HepG2 (cell line): ENCODE measurements around the gene SYS1. TPM values are rescaled to one million over a fixed set of nuclear protein-coding genes. Genes with fewer than 3 reads are reported as not detected.

ENCODE experiments used
- ATAC-seq: fragments of 200-7000 bp; cut with Tn5 transposase; 3 replicates; pipeline ENCODE4 v1.9.1; 2020; ENCODE audit warnings: mild to moderate bottlenecking, moderate library complexity
- BruUV-seq: library from RNA; stranded (reverse); fragments of 400-500 nt; replicated peaks from 2 replicates; lab custom pipeline; 2021; lab: Mats Ljungman, UMichigan
- CTCF ChIA-PET: fragments of 300-600 bp; formaldehyde crosslinking; extraction: SDS; loops from one replicate; lab custom pipeline; 2021; ENCODE audit warnings: low total read pairs, inconsistent platforms, low intra/inter-chr PET ratio; lab: Yijun Ruan, JAX
- POLR2A ChIA-PET: fragments of 350-600 bp; sonication (Branson Sonifier 250); formaldehyde crosslinking; loops from one replicate; lab custom pipeline; 2020; ENCODE audit warnings: antibody characterized with exemption, inconsistent platforms; lab: Yijun Ruan, JAX
- DNase-seq: peaks from one replicate; pipeline ENCODE4 v3.0.0-alpha.2; 2015; ENCODE audit warnings: low spot score
- FAIRE-seq: peaks from 3 replicates; lab custom pipeline; 2011; peaks lifted over from hg19 to GRCh38; lab: Jason Lieb, UNC
- H2AFZ ChIP-seq: one replicate; pipeline ENCODE4 v1.6.1; 2011; ENCODE audit warnings: low read length, inconsistent platforms
- H3K27ac ChIP-seq: fragments of 300-600 bp; 3 replicates; pipeline ENCODE4 v1.8.0; 2011; ENCODE audit warnings: mixed run types, mild to moderate bottlenecking, mixed read lengths, low read length, inconsistent platforms; ENCODE audit not compliant: insufficient read depth; ENCODE audit errors: extremely low read length
- H3K27me3 ChIP-seq, 2 experiments: fragments of 200-600 bp in 1 of 2; 2 replicates in 1 of 2; 3 replicates in 1 of 2; pipeline versions ENCODE4 v1.6.0 to v1.8.0; 2011; ENCODE audit warnings: low read length in 2 of 2, mild to moderate bottlenecking in 2 of 2, moderate library complexity in 2 of 2, inconsistent platforms in 1 of 2; ENCODE audit not compliant: insufficient read depth in 2 of 2, control insufficient read depth in 1 of 2
- H3K36me3 ChIP-seq, 2 experiments: fragments of 200-600 bp in 1 of 2; replicated peaks in 1 of 2; 2 replicates in 1 of 2; 3 replicates in 1 of 2; pipeline versions ENCODE4 v1.5.1 to v1.8.0; 2011; ENCODE audit warnings: low read length in 2 of 2, inconsistent platforms in 1 of 2; ENCODE audit not compliant: insufficient read depth in 2 of 2, control insufficient read depth in 1 of 2
- H3K4me1 ChIP-seq: 2 replicates; pipeline ENCODE4 v1.5.1; 2012; ENCODE audit warnings: low read length, inconsistent platforms; ENCODE audit not compliant: insufficient read depth
- H3K4me2 ChIP-seq: 2 replicates; pipeline ENCODE4 v1.6.0; 2011; ENCODE audit warnings: low read depth, low read length, inconsistent platforms
- H3K4me3 ChIP-seq, 3 experiments: fragments of 200-600 bp in 1 of 3; sonication (generic), shearing (Covaris generic) in 1 of 3; replicated peaks in 1 of 3; 2 replicates each; pipeline ENCODE4 v1.5.1; 2011 to 2016; ENCODE audit warnings: low read length in 3 of 3, inconsistent platforms in 2 of 3, low read depth in 2 of 3, mild to moderate bottlenecking in 2 of 3, control low read depth in 1 of 3, mixed read lengths in 1 of 3; ENCODE audit not compliant: insufficient read depth in 1 of 3
- H3K79me2 ChIP-seq: one replicate; pipeline ENCODE4 v1.6.1; 2011; ENCODE audit warnings: low read length, inconsistent platforms; ENCODE audit not compliant: insufficient read depth
- H3K9ac ChIP-seq: 2 replicates; pipeline ENCODE4 v1.6.0; 2011; ENCODE audit warnings: mild to moderate bottlenecking, low read depth, low read length, inconsistent platforms; ENCODE audit not compliant: insufficient read depth
- H3K9me3 ChIP-seq: 2 replicates; pipeline ENCODE4 v1.5.1; 2012; ENCODE audit warnings: mild to moderate bottlenecking, low read length
- H4K20me1 ChIP-seq: 2 replicates; pipeline ENCODE4 v1.6.0; 2011; ENCODE audit warnings: inconsistent platforms, mild to moderate bottlenecking, low read length, moderate library complexity; ENCODE audit not compliant: insufficient read depth
- ATF7 ChIP-seq, 2 experiments: fragments of 450-650 bp in 1 of 2; sonication (generic) in 1 of 2; formaldehyde crosslinking in 1 of 2; IDR thresholded peaks; 2 replicates each; pipeline versions ENCODE4 v1.4.0 to v1.6.1; 2016 to 2020; ENCODE audit warnings: antibody characterized with exemption in 1 of 2, mild to moderate bottlenecking in 1 of 2, missing genetic modification reagents in 1 of 2
- CREB1 ChIP-seq, 2 experiments: fragments of 450-650 bp in 1 of 2; IDR thresholded peaks; 2 replicates each; pipeline ENCODE4 v1.6.1; 2016 to 2017; ENCODE audit warnings: control low read depth in 1 of 2, mild to moderate bottlenecking in 1 of 2, missing compliant biosample characterization in 1 of 2, missing genetic modification characterization in 1 of 2
- GATA4 ChIP-seq: sonication (generic); IDR thresholded peaks from 2 replicates; pipeline ENCODE4 v1.6.1; 2016; ENCODE audit warnings: antibody characterized with exemption, low read depth, borderline replicate concordance
- JARID2 ChIP-seq: sonication (generic); formaldehyde crosslinking; IDR thresholded peaks from 2 replicates; pipeline ENCODE4 v1.8.1; 2023; ENCODE audit warnings: missing genetic modification reagents, inconsistent platforms; ENCODE audit not compliant: insufficient replicate concordance
- MTF2 ChIP-seq: sonication (generic); formaldehyde crosslinking; IDR thresholded peaks from 2 replicates; pipeline ENCODE4 v1.5.0; 2020; ENCODE audit warnings: missing genetic modification reagents, borderline replicate concordance
- RBM39 ChIP-seq: fragments of 200-400 bp; formaldehyde crosslinking; IDR thresholded peaks from one replicate; pipeline ENCODE4 v1.6.1; 2018; ENCODE audit warnings: antibody characterized with exemption, mild to moderate bottlenecking, low read depth, low read length; ENCODE audit not compliant: poor library complexity, severe bottlenecking
- WGBS: methylation state at CpG from one replicate; pipeline ENCODE4 v1.1.6; 2017; ENCODE audit warnings: low lambda C conversion rate; 5-methylcytosine and 5-hydroxymethylcytosine counted together
- in situ Hi-C: cut with HindIII; loops from 2 replicates; pipeline ENCODE4 v1.10.0; 2017; ENCODE audit warnings: low pct_unique_long_range_greater_than_20kb; ENCODE audit not compliant: extremely low pct_ligation_motif_present
- intact Hi-C: fragments of 100-400 bp; cut with micrococcal nuclease; formaldehyde crosslinking; loops from one replicate; pipeline ENCODE4 v1.10.0; 2022; ENCODE audit not compliant: unreplicated experiment
- polyA plus RNA-seq, 8 experiments: library from polyadenylated mRNA; depleted of rRNA in 3 of 8; stranded (reverse) in 7 of 8; unstranded in 1 of 8; fragments of >200 nt; fragmentation: Illumina TruSeq in 4 of 8; extraction: Trizol in 4 of 8; gene quantifications; 2 replicates each; pipeline versions ENCODE4 v1.2.1 to v1.2.3, GENCODE V29; 2011 to 2016; ENCODE audit warnings: low read depth in 4 of 8, missing spikeins in 1 of 8, mixed read lengths in 1 of 8; ENCODE audit not compliant: insufficient read depth in 1 of 8
- total RNA-seq, 5 experiments: library from RNA; depleted of rRNA; stranded (reverse); fragments of >200 nt; fragmentation: Illumina TruSeq; extraction: Trizol; gene quantifications; 2 replicates each; pipeline ENCODE4 v1.2.3, GENCODE V29; 2016; ENCODE audit warnings: low read depth in 1 of 5

The SYS1 gene
- total and polyA plus RNA-seq, 2 of the 13 experiments (the other 11 are each of a cell fraction or from before 2014, with no cell fraction given), result 38.3 to 65.6 TPM

DNA sequence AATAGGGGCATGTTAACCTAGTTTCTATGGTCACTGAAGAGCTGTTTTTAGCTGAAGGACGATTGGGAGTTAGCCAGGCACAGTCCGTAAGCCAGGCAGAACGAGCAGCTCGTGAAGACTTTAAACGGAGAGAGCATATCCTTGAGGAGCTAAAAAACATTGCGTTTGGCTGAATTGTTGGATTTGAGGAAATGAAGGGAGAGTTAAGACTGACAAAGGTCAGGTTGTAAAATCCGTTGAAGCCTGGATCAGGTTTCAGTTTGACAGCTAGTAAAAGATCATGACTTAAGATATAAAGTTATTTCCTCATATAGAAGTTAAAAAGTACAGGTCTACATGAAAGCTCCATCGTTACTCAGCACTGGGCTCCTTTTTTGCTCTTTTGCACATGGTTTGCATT, 47.9 kb downstream of the SYS1 start (continued):
- no peak for TF ChIP-seq MTF2 (CRISPR knock-in tag)
- TF ChIP-seq, all 625 proteins: peak for 0

DNA sequence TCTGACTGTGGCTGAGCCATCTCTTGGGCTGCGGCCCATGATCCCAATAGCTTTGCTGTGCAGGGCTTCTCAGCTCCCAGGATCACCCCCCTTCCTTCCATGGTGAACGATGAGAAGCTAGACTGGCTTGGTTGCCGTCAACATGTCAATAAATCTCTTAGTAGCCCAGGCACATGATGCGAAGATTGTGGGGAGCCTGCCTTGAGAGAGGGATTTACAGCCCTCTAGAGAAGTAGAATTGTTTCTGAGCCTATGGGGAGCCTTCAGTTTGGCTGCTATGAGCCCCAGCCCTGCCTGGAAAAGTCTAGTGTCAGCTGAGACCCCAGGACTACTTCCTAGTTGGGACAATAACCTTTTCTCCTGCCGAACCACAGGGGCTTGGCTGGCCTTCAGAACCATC, 49.7 kb downstream of the SYS1 start:
- FAIRE-seq, result no peak

DNA sequence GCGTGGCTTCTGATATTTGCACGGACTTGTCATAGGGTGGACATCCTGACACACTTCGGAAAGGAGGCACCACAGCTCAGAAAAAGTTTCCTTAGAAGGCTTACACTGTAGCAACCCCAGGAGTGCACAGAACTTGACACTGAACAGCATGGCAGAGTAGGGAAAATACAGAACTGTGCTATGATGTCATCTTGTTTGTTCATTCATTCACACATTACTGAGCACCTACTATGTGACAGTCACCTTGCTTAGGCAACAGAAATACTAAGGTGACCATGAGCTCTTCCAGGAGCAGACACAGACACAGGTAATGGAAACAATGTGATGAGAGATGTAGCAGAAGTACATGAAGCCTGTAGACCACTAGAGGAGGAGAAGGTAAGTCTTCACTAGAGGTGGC, 50.5 kb downstream of the SYS1 start:
- H2AFZ ChIP-seq, result peak overlapping the region; percentile 0
- H3K4me1 ChIP-seq, result peaks cover 30% of the 10 kb centered on the region
- ChIA-PET CTCF (no interaction called here), POLR2A (interaction anchor here (0.5 to 1.4 kb wide), 3 partner anchors 44 to 69 kb away, joined by 3 to 4 read pairs (median 3); partner anchors contain the start of gene SYS1)
- no peaks in the 10 kb centered on the region; a peak in 1 of 5 replicates for H3K27me3 ChIP-seq
- no TSS peak for BruUV-seq
- FAIRE-seq, result no peak
- WGBS, result 19% methylated on average over 3 of the region's 3 CpGs
- in situ Hi-C loops (no loop called here), intact Hi-C loops (no loop called here)
- peaks cover 3 to 4% of the 10 kb centered on the region in 2 experiments; a peak in 3 of 5 replicates for H3K36me3 ChIP-seq
- no peaks in the 10 kb centered on the region for H3K9me3 ChIP-seq
- DNase-seq, result no peak
- ATAC-seq, result no peak
- no peak overlapping the region for H3K9ac ChIP-seq
- TF ChIP-seq ATF7 (IDR thresholded peaks at IDR 0.05) (peak; percentile 92), ATF7 (CRISPR knock-in tag; IDR thresholded peaks at IDR 0.05) (no peak), RBM39 (no peak), CREB1 (IDR thresholded peaks at IDR 0.05) (peak; percentile 78), CREB1 (CRISPR knock-in tag; IDR thresholded peaks at IDR 0.05) (no peak), JARID2 (no peak)
- no peaks in the 10 kb centered on the region for H4K20me1 ChIP-seq
- no peak overlapping the region for H3K4me3 ChIP-seq
- peaks cover 17% of the 10 kb centered on the region for H3K79me2 ChIP-seq
- H3K4me2 ChIP-seq, result no peak overlapping the region
- H3K27ac ChIP-seq, result no peak overlapping the region

More for the DNA sequence above, 49.7 kb downstream of the SYS1 start:
- WGBS, result 43% methylated on average over 5 of the region's 5 CpGs
- ATAC-seq, result no peak
- Histone ChIP-seq H3K79me2 (peaks cover 14% of the 10 kb centered on the region), H3K36me3 (no peaks in the 10 kb centered on the region), H3K4me2 (no peak overlapping the region), H3K4me1 (peaks cover 22% of the 10 kb centered on the region), H4K20me1 (no peaks in the 10 kb centered on the region), H3K9ac (no peak overlapping the region), H3K27me3 (no peaks in the 10 kb centered on the region; a peak in 1 of 5 replicates), H3K4me3 (no peak overlapping the region)
- in situ Hi-C loops, result no loop called here
- DNase-seq, result no peak
- ChIA-PET POLR2A (interaction anchor here (0.5 to 1.4 kb wide), 3 partner anchors 43 to 69 kb away, joined by 3 to 4 read pairs (median 3); partner anchors contain the start of gene SYS1), CTCF (no interaction called here)
- no peak for TF ChIP-seq GATA4
- TF ChIP-seq, all 625 proteins: peak for 0
- Histone ChIP-seq H3K27ac (no peak overlapping the region), H2AFZ (no peak overlapping the region), H3K9me3 (no peaks in the 10 kb centered on the region)
- BruUV-seq, result no TSS peak
- intact Hi-C loops, result no loop called here
